Measurements from ENCODE around the gene OGA. TPM values are rescaled to one million over a fixed set of nuclear protein-coding genes. Genes with fewer than 3 reads are reported as not detected.

OGA gene
- polyA plus RNA-seq, 3 donors, result 6.9 to 104 (median 15.3) TPM

DNA sequence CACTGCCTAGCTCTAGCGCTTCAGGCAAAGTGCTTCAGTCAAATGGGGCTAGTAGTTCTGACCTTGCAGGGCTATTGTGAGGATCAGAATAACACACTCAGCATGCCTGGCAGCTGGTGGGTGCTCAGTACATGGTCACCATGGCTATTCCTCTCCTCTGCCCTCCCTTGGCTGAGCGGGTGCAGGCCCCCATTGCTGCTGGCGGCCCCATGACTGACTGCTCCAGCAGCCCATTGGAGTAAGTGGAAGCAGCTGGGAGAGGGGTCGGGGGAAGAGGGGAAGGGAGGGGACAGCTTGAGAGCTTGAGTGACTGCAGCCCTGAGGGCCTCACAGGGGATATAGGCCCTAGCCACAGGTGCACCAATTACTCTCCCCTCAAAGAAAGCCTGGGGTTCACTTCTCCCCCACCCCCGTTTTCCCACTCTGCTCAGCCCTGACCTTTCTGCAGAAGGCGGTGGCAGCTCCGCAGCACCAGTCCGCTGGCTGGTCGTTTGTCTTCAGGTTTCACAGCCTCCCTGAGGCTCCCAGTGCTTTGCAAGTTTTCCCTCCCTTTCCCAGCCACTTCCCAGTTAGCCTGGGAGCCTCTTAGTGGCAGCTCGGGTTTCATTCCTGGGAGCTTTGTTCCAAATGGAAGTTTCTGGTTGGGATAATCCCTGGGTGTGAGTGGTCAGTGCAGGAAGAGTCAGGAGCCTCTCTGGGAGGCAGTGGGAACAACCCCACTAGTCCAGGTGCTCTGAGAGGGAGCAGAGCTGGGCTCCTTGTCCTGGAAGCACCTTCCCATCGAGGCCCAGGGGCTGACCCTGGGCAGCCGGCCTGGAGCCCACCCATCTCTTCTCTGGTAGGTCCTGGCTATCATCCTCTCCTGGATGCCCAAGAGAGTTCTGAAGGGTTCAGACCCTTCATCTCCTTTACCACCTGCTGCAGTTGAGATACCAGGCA is 58.7 kb downstream of the OGA start:
- H3K9me3 Mint-ChIP-seq, result peaks cover 0 to 5% (median 0%) of the 10 kb centered on the region in 7 donors
- no peak for TF ChIP-seq CTCF (IDR thresholded peaks at IDR 0.05)
- no peak for DNase-seq
- no peaks in the 10 kb centered on the region for H3K4me1 ChIP-seq (ENCODE audit: control insufficient read depth in 1 of 2, insufficient read depth in 2 of 2, low read length in 2 of 2)
- intact Hi-C loops (cut with micrococcal nuclease), result no loop called here
- H4K20me1 ChIP-seq (ENCODE audit: insufficient read depth, low read length), result no peaks in the 10 kb centered on the region
- no peaks in the 10 kb centered on the region for H3K9me3 ChIP-seq (replicated peaks in 1 of 2; ENCODE audit: control insufficient read depth in 1 of 2, insufficient read depth in 1 of 2, low read length in 2 of 2)
- H3K36me3 Mint-ChIP-seq, result no peaks in the 10 kb centered on the region
- no peak overlapping the region for H3K4me3 ChIP-seq (replicated peaks in 1 of 3; ENCODE audit: low read depth in 2 of 3, low read length in 3 of 3)
- H2AFZ ChIP-seq (ENCODE audit: insufficient read depth, low read depth, low read length, poor library complexity, severe bottlenecking), result no peak overlapping the region
- H3K27ac ChIP-seq (ENCODE audit: low read depth in 1 of 2, low read length in 2 of 2), result no peak overlapping the region
- H3K27me3 ChIP-seq (ENCODE audit: control insufficient read depth in 2 of 2, insufficient read depth in 2 of 2, low read length in 2 of 2), result no peaks in the 10 kb centered on the region
- no peak overlapping the region for H3K4me3 Mint-ChIP-seq
- no peak overlapping the region for H3K4me2 ChIP-seq (replicated peaks; ENCODE audit: extremely low read depth, low read length, poor library complexity, severe bottlenecking)
- H3K36me3 ChIP-seq (replicated peaks in 1 of 2; ENCODE audit: control insufficient read depth in 1 of 2, insufficient read depth in 2 of 2, low read length in 2 of 2), result no peaks in the 10 kb centered on the region
- no peaks in the 10 kb centered on the region for H3K79me2 ChIP-seq (ENCODE audit: insufficient read depth, low read length)
- no peak overlapping the region for H3K27ac Mint-ChIP-seq
- H3K4me1 Mint-ChIP-seq, result no peaks in the 10 kb centered on the region
- 82% methylated on average over 8 of the region's 12 CpGs for WGBS (ENCODE audit: insufficient coverage)
- no peak overlapping the region for H3K9ac ChIP-seq (ENCODE audit: insufficient read depth, low read length, poor library complexity, severe bottlenecking)
- peaks cover 8 to 35% (median 19%) of the 10 kb centered on the region in 3 donors for H3K27me3 Mint-ChIP-seq (ENCODE audit: low read depth in 3 of 3)

GRCh38 chr10:101758858-101759257 is 59.4 kb downstream of the OGA start:
- H3K9me3 Mint-ChIP-seq, result peaks cover 0 to 5% (median 0%) of the 10 kb centered on the region in 7 donors

More at GRCh38 chr10:101758858-101759257, 59.4 kb downstream of the OGA start:
- Mint-ChIP-seq H3K36me3 (no peaks in the 10 kb centered on the region), H3K4me3 (no peak overlapping the region), H3K4me1 (no peaks in the 10 kb centered on the region), H3K27ac (no peak overlapping the region), H3K27me3 (ENCODE audit: low read depth in 3 of 3) (peaks cover 8 to 37% (median 22%) of the 10 kb centered on the region in 3 donors)
- H3K27ac ChIP-seq (ENCODE audit: low read depth in 1 of 2, low read length in 2 of 2), result no peak overlapping the region
- no peaks in the 10 kb centered on the region for H3K79me2 ChIP-seq (ENCODE audit: insufficient read depth, low read length)
- TF ChIP-seq CTCF (IDR thresholded peaks at IDR 0.05), result no peak
- no peaks in the 10 kb centered on the region for H3K4me1 ChIP-seq (ENCODE audit: control insufficient read depth in 1 of 2, insufficient read depth in 2 of 2, low read length in 2 of 2)
- H3K9ac ChIP-seq (ENCODE audit: insufficient read depth, low read length, poor library complexity, severe bottlenecking), result no peak overlapping the region
- no peaks in the 10 kb centered on the region for H3K9me3 ChIP-seq (replicated peaks in 1 of 2; ENCODE audit: control insufficient read depth in 1 of 2, insufficient read depth in 1 of 2, low read length in 2 of 2)
- no peak overlapping the region for H3K4me3 ChIP-seq (replicated peaks in 1 of 3; ENCODE audit: low read depth in 2 of 3, low read length in 3 of 3)
- H4K20me1 ChIP-seq (ENCODE audit: insufficient read depth, low read length), result no peaks in the 10 kb centered on the region
- 79% methylated on average over 2 of the region's 2 CpGs for WGBS (ENCODE audit: insufficient coverage)
- no peaks in the 10 kb centered on the region for H3K36me3 ChIP-seq (replicated peaks in 1 of 2; ENCODE audit: control insufficient read depth in 1 of 2, insufficient read depth in 2 of 2, low read length in 2 of 2)
- no peak overlapping the region for H3K4me2 ChIP-seq (replicated peaks; ENCODE audit: extremely low read depth, low read length, poor library complexity, severe bottlenecking)
- peaks cover 0 to 2% of the 10 kb centered on the region in 2 donors for H3K27me3 ChIP-seq (ENCODE audit: control insufficient read depth in 2 of 2, insufficient read depth in 2 of 2, low read length in 2 of 2)
- no peak for DNase-seq
- intact Hi-C loops (cut with micrococcal nuclease), result no loop called here
- no peak overlapping the region for H2AFZ ChIP-seq (ENCODE audit: insufficient read depth, low read depth, low read length, poor library complexity, severe bottlenecking)

Measured in CD14-positive monocyte (primary cell).